ENCODE data around the gene XPO6.

DNA sequence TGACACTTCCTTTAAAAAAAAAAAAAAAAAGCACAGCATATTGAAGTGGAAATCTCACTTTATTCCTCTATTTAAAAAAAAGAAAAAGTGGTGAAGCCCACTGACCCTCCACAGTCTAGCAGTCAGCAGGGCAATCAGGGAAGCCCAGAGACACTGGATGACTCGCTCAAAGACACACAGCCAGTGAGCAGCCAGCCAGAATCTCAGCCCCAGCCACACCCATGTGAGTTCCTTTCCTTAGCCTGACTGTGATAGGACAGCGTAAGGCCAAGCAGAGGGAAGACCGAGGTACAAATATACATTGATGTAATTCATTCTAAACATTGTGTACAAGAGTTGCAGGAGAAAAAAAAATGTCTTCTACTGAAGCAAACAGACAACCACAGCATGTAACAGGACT, 22.5 kb downstream of the XPO6 start:
- no peak for TF ChIP-seq POLR2A (IDR thresholded peaks at IDR 0.05; ENCODE audit: low read depth, low read length)
- no peak for TF ChIP-seq POLR2AphosphoS5 (IDR thresholded peaks at IDR 0.05; ENCODE audit: low read depth, low read length)
- TF ChIP-seq TAF1 (IDR thresholded peaks at IDR 0.05; ENCODE audit: low read depth, low read length): no peak
- TF ChIP-seq PAX5 (IDR thresholded peaks at IDR 0.05; ENCODE audit: insufficient read depth, low read length, severe bottlenecking): no peak
- no peak for TF ChIP-seq SPI1 (IDR thresholded peaks at IDR 0.05; ENCODE audit: low read depth, low read length)
